COLO668 (cell line): ENCODE results near the gene STX2.
"Not testable (repeated sequence)": the region's sequence is repeated elsewhere in the genome, so short reads cannot be mapped to it uniquely, and the experiment has no call there.

Experiments used
- DNase-seq: peaks from one replicate; lab custom pipeline; 2025; ENCODE audit not compliant: unreplicated experiment; lab: John Stamatoyannopoulos, UW

Gene STX2

DNA sequence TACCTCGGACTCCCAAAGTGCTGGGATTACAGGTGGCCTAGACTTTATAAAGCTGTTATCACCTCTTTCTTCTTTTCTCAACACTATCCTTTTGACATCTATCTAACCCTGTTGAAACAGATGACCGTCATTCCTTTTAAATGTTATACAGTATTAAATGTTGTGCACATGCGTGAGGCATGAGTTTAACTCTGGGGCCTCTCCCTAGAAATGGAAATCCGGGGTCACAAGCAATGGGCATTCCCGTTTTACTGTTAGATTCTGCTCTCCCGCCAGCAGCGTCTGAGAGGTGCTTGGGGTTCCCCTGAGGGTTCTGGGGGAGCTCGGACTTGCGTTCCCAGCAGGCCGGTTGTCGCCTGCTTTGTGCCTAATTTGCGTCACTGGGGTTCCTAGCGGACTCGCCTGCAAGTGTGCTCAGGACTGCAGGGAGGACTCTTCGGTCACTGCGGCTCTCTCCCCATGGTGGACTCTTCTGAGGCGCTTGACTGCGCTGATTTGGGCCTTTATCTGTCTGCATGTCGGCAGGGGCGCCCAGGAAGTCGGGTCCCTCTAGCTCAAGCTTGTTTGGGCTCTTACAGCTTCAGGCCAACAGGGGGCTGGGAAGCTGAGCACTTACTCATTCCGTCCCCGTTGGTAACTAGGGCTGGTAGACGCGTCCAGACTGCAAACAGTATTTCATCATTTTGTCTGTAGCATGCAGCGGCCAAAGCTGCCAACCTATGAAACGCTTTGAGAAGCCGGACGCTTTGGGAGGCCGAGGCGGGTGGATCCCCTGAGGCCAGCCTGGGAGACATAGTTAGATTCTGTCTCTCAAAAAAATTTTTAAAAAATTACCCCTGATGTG, 31.6 kb upstream of the STX2 start:
- peak; percentile 69 for DNase-seq

DNA sequence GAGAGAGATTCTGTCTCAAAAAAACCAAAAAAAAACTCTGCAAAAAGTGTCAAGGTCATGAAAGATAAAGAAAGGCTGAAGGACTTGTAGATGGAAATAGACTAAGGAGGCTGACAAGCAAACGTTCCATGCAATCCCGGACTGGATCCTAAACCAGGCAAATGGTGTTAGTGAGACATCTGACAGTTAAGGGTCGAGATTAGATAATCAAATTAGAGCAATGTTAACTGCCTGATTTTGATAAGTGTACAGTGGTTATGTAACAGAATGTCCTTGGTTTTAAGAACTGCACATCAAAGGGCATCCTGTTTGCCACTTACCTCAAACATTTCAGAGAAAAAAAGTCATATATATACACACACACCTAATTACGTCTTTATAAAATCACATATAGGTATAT, 29.4 kb upstream of the STX2 start:
- DNase-seq: no peak

DNA sequence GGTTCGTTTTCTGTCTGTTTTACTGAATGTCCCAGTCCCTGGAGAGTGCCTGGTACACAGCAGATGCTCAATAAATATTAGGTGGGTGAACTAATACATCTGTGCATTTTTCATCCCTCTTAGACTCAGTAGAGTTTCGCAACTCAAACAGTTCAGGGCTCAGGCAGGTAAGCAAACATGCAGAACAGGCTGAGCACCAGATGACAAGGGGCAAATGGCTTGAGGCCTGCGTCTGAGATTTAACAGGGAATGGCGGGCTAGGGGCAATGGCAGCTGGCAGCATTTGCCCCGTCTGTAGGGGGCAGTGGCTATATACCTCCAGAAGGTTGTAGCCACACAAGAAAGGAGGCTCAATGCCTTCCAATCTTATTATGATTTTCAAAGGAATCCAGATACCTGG, 24.2 kb upstream of the STX2 start:
- DNase-seq: no peak

DNA sequence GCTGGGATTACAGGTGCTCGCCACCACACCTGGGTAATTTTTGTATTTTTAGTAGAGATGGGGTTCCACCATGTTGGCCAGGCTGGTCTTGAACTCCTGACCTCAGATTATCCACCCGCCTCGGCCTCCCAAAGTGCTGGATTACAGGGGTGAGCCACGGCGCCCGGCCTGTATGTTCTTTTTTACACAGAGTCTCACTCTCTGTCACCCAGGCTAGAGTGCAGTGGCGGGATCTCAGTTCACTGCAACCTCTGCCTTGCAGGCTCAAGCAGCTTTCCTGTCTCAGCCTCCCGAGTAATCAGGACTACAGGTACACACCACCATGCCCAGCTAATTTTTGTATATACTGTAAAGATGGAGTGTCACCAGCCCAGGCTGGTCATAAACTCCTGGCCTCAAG, 23.7 kb upstream of the STX2 start:
- DNase-seq: not testable (repeated sequence)

DNA sequence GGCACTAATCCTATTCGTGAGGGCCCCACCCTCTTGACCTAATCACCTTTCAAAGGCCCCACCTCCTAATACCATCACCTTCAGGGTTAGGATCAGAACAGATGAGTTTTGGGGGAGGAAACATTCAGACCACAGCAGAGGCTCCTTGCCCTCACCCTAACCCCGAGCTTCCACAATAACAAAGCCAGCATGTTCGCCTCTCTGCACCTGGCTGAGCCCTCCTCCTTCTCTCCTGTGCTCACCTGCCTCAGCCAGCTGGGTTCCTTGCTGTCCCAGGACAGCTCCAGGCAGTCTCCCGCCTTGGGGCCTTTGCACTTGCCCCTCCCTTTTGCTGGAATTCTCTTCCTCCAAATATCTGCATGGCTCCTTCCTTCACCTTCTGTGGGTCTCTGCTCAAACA, 23.1 kb upstream of the STX2 start:
- DNase-seq: no peak

DNA sequence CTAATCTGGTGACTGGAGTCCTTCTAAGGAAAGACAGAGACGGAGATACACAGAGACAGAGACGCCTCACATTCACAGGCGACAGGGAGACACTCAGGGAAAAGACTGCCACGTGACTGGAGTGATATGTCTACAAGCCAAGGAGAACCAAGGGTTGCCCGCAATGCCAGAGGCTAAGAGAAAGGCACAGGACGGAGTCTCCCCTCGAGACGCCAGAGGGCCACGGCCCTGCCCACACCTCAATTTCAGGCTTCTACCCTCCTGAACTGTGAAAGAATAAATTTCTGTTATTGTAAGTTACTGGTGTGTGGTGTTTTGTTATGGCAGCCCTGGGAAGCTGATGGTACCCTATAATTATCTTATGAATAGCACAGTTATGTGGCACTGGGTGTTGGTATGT, 21.3 kb upstream of the STX2 start:
- no peak for DNase-seq

DNA sequence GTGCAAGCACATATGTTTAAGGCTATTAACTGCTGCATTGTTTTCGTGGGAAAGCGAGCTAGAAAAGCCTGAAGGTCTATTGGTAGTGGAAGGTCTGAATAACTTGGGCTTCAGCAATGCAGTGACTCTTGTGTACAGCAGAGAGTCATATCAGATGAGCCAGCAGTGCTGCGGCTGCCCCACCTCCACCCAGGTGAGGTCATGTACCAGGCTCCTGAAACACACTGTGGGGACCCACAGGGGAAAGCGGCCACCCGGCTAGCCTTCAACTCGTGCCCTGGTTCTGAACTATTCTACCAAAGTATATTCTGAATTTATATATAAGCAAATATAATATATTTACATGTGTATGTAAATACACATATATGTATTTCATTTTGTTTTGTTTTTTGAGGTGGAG, 20.1 kb upstream of the STX2 start:
- no peak for DNase-seq

DNA sequence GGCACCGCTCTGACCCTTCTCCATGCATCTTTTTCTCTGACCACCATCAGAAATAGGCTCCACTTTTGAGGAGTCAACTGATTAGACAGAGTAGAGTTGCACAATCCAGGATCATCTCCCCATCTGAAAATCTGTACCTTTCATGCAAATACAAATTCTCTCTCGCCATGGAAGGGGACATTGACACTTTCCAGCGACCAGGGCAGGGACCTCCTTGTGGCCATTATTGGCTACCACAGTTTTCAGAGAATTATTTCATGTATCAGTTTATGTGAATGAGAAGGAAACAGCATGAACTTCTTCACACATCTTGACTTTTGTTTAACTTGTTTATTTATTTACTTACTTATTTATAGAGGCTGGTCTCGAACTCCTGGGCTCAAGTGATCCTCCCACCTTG, 19.0 kb upstream of the STX2 start:
- DNase-seq: no peak

DNA sequence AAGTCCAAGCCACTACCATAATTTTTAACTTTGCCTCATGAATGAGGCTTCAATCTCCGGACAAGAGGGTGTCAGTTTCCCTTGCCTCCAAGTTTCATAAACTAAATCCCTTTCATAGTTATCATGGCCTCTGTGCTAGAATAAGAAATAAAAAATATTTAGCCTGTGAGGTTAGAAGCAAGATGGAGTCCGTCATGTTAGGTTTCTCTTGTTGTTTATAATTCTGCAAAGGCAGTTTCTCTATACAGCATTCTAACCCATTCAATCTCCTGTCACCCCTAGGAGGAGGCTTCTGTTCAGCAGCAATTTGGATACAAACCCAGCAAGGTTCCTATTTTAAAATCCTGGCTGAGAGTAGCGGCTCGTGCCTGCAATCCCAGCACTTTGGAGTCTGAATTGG, 17.0 kb upstream of the STX2 start:
- no peak for DNase-seq

DNA sequence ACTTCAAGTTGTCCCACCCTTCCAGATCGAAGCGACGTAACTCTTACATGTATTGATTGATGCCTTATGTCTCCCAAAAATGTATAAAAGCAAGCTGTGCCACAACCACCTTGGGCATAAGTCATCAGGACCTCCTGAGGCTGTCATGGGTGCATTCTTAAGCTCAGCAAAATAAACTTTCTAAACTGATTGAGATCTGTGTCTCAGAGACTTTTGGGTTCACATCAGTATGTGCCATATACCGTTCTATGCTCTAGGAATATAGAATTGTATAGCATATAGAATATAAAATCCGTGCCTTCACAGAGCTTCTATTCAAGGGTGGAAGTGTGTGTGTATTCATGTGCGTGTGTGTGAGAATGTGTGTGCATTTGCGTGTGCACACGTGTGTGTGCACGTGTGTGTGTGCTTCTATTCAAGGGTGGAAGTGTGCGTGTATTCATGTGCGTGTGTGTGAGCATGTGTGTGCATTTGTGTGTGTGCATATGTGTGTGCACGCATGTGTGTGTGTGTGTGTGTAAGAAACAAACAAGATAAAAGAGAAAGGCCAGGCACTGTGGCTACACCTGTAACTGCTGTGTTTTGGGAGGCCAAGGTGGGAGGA, 11.5 kb upstream of the STX2 start:
- no peak for DNase-seq

DNA sequence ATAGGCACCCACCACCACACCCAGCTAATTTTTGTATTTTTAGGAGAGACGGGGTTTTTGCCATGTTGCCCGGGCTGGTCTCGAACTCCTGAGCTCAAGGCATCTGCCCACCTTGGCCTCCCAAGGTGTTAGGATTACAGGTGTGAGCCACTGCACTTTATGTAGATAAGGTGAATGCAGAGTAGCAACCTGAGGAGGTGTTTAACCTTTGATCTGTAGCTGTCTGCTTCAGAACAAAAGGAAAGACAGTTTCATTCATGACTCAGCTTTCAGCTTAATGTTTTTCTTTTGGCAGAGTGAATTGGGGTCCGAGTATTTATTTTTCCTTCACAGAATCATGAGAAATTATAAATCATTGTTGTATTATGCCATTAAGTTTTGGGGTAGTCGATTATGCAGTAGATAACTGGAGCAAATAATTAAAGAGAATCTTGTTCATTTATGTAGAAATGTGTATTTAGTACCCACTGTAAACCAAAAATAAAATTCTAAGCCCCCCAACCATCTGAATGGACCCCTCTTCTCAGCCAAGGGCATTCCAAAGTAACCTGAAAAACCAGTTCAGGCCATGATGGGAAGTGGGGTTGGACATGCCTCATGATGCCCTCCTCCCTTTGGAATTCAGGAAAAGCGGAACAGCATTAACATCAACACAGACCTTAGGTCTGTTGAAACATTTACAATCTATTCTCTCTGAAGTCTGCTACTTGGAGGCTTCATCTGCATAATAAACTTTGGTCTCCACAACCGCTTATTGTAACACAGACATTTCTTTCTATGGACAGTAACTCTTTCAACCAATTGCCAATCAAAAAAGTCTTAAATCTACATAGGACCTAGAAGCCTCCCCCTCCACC, 10.7 kb upstream of the STX2 start:
- no peak for DNase-seq

DNA sequence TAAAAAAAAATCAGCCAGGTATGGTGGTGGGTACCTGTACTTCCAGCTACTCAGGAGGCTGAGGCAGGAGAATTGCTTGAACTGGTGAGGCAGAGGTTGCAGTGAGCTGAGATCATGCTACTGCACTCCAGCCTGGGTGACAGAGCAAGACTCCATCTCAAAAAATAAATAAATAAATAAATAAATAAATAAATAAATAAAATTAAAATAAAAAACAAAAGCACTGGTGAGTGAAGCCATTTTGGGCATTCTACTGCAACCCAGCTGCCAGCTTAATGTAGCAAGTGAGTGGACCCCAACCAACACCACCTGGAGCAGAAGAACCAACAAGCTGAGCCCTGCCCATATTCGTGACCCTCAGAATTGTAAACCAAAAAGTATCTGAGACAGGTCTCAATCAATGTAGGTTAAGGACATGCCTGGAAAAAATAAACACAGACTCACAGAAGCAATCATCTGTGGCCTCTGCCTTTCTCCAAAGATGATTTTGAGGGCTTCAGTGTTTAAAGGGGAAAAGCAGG, 9.8 kb upstream of the STX2 start:
- not testable (repeated sequence) for DNase-seq

DNA sequence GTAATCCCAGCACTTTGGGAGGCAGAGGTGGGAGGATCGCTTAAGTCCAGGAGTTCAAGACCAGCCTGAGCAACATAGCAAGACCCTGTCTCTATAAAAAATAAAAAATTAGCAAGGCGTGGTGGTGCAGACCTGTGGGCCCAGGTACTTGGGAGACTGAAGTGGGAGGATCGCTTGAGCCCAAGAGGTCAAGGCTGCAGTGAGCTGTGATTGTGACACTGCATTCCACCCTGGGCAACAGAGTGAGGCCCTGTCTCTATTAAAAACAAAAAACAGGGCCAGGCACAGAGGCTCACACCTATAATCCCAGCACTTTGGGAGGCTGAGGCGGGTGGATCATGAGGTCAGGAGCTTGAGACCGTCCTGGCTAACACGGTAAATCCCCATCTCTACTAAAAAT, 9.1 kb upstream of the STX2 start:
- DNase-seq: not testable (repeated sequence)

DNA sequence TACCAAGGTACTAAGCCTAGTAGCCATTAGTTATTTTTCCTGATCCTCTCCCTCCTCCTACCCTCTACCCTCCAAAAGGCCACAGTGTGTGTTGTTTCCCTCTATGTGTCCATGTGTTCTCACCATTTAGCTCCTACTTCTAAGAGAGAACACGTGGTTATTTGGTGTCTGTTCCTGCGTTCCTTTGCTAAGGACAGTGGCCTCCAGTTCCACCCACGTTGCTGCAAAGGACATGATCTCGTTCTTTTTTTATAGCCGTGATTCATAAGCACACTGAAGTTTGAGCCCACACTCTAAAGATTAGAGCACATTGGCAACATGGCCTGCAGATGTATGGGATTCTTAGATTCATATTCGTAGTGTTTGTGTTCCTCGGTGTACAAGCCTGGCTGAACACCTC, 8.1 kb upstream of the STX2 start:
- DNase-seq: no peak

DNA sequence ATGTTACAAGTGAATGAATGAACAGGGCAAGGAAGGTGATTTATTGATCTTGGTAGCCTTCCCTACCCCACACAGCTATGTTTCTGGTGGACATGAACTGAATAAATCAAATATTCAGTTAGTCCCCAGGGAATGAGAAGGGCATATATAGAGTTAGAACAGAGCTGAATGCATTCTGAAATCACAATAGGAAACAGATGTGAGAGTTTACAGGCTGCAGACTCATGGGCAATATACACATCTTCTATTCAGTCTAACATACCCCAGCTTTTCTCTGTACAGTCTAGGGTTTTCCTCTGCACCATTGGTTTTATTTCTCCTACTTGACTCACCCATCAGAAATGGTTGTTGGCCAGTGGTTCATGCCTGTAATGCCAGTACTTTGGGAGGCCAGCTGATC, 7.3 kb upstream of the STX2 start:
- no peak for DNase-seq

DNA sequence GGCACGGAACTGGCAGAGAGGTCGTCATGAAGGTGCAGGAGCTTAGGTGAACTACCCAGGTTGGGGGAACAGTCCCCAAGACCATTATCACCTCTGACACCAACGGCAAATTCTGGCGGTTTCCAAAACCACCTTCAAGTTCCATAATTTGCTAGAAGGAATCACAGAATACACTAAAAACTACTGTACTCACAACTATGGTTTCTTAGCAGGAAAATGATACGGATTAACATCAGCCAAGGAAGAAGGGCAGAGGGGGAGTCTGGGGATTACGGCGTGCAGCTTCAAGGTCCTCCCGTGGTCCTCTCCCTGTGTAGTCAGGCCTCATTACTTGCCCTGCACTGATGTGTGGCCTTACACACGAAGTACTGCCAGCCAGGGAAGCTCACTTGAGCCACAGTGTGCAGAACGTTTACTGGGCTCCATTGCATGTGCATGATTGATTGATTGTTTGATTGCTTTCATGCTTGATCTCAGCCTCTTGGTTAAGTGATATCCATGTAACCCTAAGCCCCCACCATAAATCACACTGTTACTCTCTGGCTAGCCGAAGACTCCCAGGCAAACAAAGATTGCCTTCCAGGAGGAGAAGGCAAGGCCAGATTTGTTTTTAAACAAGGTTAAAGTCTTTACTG, 837 bp upstream of the STX2 start:
- no peak for DNase-seq

DNA sequence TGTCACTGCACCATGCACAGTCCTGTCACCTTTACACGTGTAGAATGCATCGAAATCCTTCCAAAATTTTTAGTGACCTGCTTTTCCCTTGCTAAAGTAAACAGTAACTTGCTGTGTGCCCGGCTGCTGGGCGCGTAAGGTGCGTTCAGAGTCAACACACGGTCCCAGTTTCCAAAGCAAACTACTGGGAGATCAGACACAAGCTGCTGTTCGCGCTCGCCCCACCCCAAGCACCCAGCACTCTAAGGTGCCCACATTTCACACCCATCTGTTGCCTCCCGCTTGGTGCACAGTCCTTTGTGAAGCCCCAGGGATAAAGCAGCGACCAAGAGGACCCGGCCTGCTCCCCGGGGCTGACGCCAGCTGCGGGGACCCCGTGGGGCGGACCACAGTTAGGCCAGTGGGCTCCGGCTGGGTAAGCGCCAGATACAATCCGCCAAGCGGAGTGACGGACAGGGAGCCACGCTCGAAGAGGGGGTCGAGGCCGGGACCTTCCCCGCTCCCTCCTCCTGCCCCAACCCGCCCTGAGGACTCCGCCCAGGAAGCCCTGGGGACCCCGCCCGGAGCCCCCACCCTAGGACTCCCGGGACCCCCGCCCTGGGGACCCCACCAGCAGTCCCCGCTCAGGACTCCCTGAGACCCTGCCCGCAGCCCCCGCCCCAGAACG, 633 bp downstream of the STX2 start:
- peak; percentile 35 for DNase-seq

DNA sequence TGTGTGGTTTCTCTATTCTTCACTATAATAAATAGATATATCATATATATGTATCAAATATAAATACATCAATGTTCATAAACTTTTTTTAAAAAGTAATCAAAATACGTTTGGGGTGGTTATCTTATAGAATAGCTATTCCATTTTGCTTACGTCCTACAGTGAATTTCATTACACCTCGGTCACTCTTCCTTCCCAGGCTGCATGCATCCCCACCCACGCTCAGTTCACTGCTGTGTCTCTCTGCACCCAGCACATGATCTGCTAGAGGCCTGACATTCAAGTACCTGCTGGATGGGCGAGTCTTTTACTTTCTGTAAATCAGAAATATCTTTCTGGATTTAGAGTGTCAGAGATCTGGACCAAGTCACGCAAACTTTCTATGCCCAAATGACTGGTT, 3.6 kb downstream of the STX2 start:
- no peak for DNase-seq

DNA sequence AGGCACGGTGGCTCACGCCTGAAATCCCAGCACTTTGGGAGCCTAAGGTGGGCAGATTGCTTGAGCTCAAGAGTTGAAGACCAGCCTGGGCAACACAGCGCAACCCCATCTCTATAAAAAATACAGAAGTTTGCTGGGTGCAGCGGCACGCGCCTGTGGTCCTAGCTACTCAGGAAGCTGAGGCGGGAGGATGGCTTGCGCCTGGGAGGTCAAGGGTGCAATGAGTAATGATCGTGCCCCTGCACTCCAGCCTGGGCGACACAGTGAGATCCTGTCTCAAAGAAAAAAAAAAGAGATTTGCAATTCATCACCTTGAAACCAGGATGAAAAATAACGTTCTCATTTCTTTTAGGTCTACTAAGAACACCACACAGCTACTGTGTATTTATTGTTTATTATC, 4.0 kb downstream of the STX2 start:
- DNase-seq: no peak

DNA sequence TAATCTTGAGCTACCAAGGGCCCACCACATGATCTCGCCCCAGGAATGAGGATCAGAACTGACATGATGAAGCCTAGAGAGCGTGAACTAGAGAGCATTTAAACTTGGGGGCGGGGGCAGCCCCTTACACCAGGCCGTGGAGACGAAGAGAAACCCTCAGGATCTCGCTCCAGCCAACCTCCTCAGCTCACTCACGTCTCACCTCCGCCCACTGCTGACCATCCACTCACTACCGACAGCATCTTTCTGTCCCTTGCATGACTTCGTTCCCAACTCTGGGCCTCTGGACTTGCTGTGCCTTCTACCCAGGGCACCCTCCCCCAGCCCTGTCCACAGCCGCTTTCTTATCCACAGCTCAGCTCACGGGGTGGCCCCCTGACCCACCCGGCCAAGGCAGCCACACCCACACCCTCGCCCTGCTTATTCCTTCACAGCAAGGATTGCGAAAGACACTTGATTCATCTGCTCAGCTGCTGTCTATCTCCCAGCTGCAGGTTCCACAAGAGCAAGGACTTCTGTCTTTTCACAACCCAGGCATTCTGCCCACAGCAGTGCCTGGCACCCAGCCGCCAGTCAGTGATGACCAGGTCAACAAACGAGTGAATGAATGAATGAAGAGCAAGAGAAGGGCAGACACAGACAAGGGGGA, 6.4 kb downstream of the STX2 start:
- no peak for DNase-seq
